ENCODE data around the gene TLR4.

The TLR4 gene

GRCh38 chr9:117746263-117746662 lies 42.1 kb downstream of the TLR4 start:
- no peak for DNase-seq

- no peak for DNase-seq
These were observed 43.3 kb downstream of the TLR4 start for GRCh38 chr9:117747386-117747970.

- no peak for DNase-seq
These were observed 46.2 kb downstream of the TLR4 start for GRCh38 chr9:117750401-117750800.

GRCh38 chr9:117752894-117753293 lies 48.7 kb downstream of the TLR4 start:
- DNase-seq = no peak

GRCh38 chr9:117757561-117758190 lies 53.5 kb downstream of the TLR4 start:
- DNase-seq = no peak

- no peak for DNase-seq
These were observed 59.1 kb downstream of the TLR4 start for GRCh38 chr9:117763314-117763713.

GRCh38 chr9:117768750-117769395 lies 64.7 kb downstream of the TLR4 start:
- no peak for DNase-seq

GRCh38 chr9:117771136-117771535 lies 66.9 kb downstream of the TLR4 start:
- no peak for DNase-seq

- DNase-seq = no peak
These were observed 68.8 kb downstream of the TLR4 start for GRCh38 chr9:117772960-117773359.

Data from stimulated activated CD4-positive, alpha-beta T cell treated with anti-CD3 and anti-CD28 coated beads, Interleukin-4, amount 100 ng/mL, for 24 hours (primary cell).